IMR-90 (cell line): ENCODE data around the gene RFPL4A. TPM values are rescaled to one million over a fixed set of nuclear protein-coding genes. Genes with fewer than 3 reads are reported as not detected.

ENCODE experiments used
- ATAC-seq: fragments of 200-7000 bp; cut with Tn5 transposase; 2 replicates; pipeline ENCODE4 v1.9.1; 2020; ENCODE audit warnings: low read depth, mild to moderate bottlenecking, moderate library complexity
- BruUV-seq: library from RNA; stranded (reverse); fragments of 400-500 nt; replicated peaks from 2 replicates; lab custom pipeline; 2021; lab: Mats Ljungman, UMichigan
- CTCF ChIA-PET: fragments of 300-600 bp; formaldehyde crosslinking; extraction: SDS; loops from one replicate; lab custom pipeline; 2021; ENCODE audit warnings: antibody characterized with exemption; lab: Yijun Ruan, JAX
- POLR2A ChIA-PET: fragments of 300-600 bp; sonication (Branson Sonifier 250); formaldehyde crosslinking; loops from one replicate; lab custom pipeline; 2022; ENCODE audit warnings: antibody characterized with exemption; ENCODE audit not compliant: unreplicated experiment; lab: Charles Lee
- DNase-seq: peaks from one replicate; pipeline ENCODE4 v3.0.0; 2013
- H2AFZ ChIP-seq: replicated peaks from 2 replicates; pipeline ENCODE3; 2013; ENCODE audit warnings: low read length, mild to moderate bottlenecking; ENCODE audit not compliant: poor library complexity
- H2AK5ac ChIP-seq: 2 replicates; pipeline ENCODE4 v1.6.1; 2013; ENCODE audit warnings: low read depth, low read length, inconsistent platforms
- H2AK9ac ChIP-seq: replicated peaks from 2 replicates; pipeline ENCODE3; 2013; ENCODE audit warnings: mild to moderate bottlenecking, low read depth, low read length, moderate library complexity; ENCODE audit not compliant: poor library complexity
- H2BK120ac ChIP-seq: 2 replicates; pipeline ENCODE4 v1.6.1; 2013; ENCODE audit warnings: low read depth, low read length, inconsistent platforms
- H2BK15ac ChIP-seq: 3 replicates; pipeline ENCODE4 v1.6.1; 2013; ENCODE audit warnings: low read depth, low read length, inconsistent platforms
- H2BK20ac ChIP-seq: 2 replicates; pipeline ENCODE4 v1.6.1; 2013; ENCODE audit warnings: low read depth, mild to moderate bottlenecking, inconsistent platforms, low read length, moderate library complexity
- H2BK5ac ChIP-seq: 2 replicates; pipeline ENCODE4 v1.6.1; 2013; ENCODE audit warnings: mild to moderate bottlenecking, low read depth, low read length, inconsistent platforms; ENCODE audit not compliant: poor library complexity, severe bottlenecking
- H3K14ac ChIP-seq: replicated peaks from 2 replicates; pipeline ENCODE4 v1.6.1; 2013; ENCODE audit warnings: low read depth, low read length, inconsistent platforms
- H3K18ac ChIP-seq: 2 replicates; pipeline ENCODE4 v1.6.1; 2013; ENCODE audit warnings: low read depth, low read length, control low read depth
- H3K23ac ChIP-seq: 2 replicates; pipeline ENCODE4 v1.6.1; 2013; ENCODE audit warnings: low read depth, low read length, inconsistent platforms
- H3K27ac ChIP-seq: 2 replicates; pipeline ENCODE4 v1.5.1; 2013; ENCODE audit warnings: mild to moderate bottlenecking, control low read depth, low read length; ENCODE audit not compliant: insufficient read depth
- H3K27me3 ChIP-seq: 2 replicates; pipeline ENCODE4 v1.6.1; 2013; ENCODE audit warnings: low read length; ENCODE audit not compliant: control insufficient read depth, insufficient read depth
- H3K36me3 ChIP-seq: 2 replicates; pipeline ENCODE4 v1.6.1; 2013; ENCODE audit warnings: low read length, mixed read lengths; ENCODE audit not compliant: control insufficient read depth, insufficient read depth
- H3K4ac ChIP-seq: 2 replicates; pipeline ENCODE4 v1.6.1; 2013; ENCODE audit warnings: low read depth, low read length, inconsistent platforms
- H3K4me1 ChIP-seq: 2 replicates; pipeline ENCODE4 v1.6.1; 2013; ENCODE audit warnings: low read length, mixed read lengths; ENCODE audit not compliant: control insufficient read depth, insufficient read depth
- H3K4me2 ChIP-seq: 2 replicates; pipeline ENCODE4 v1.6.1; 2013; ENCODE audit warnings: low read depth, mild to moderate bottlenecking, control low read depth, low read length, moderate library complexity
- H3K4me3 ChIP-seq: 2 replicates; pipeline ENCODE4 v1.5.1; 2013; ENCODE audit warnings: low read depth, mild to moderate bottlenecking, control low read depth, low read length, moderate library complexity; ENCODE audit not compliant: insufficient read depth
- H3K56ac ChIP-seq: 2 replicates; pipeline ENCODE4 v1.6.1; 2013; ENCODE audit warnings: low read length, inconsistent platforms; ENCODE audit not compliant: insufficient read depth; ENCODE audit errors: extremely low read depth
- H3K79me1 ChIP-seq, 2 experiments: 2 replicates each; pipeline ENCODE4 v1.6.1; 2013; ENCODE audit warnings: low read length in 2 of 2, inconsistent platforms in 1 of 2, low read depth in 1 of 2
- H3K9ac ChIP-seq: 2 replicates; pipeline ENCODE4 v1.6.1; 2013; ENCODE audit warnings: low read depth, low read length, control low read depth
- H3K9me1 ChIP-seq: 2 replicates; pipeline ENCODE4 v1.6.1; 2013; ENCODE audit warnings: low read length, inconsistent platforms; ENCODE audit not compliant: insufficient read depth
- H3K9me3 ChIP-seq: 2 replicates; pipeline ENCODE4 v1.6.1; 2013; ENCODE audit warnings: low read length; ENCODE audit not compliant: control insufficient read depth, insufficient read depth
- H4K20me1 ChIP-seq: 2 replicates; pipeline ENCODE4 v1.6.1; 2013; ENCODE audit warnings: low read length, inconsistent platforms; ENCODE audit not compliant: insufficient read depth
- H4K5ac ChIP-seq: 2 replicates; pipeline ENCODE4 v1.6.1; 2013; ENCODE audit warnings: mild to moderate bottlenecking, low read depth, low read length, control low read depth
- H4K8ac ChIP-seq, 2 experiments: 2 replicates each; pipeline ENCODE4 v1.6.1; 2013; ENCODE audit warnings: low read depth in 2 of 2, low read length in 2 of 2, control low read depth in 1 of 2, inconsistent platforms in 1 of 2
- H4K91ac ChIP-seq: 2 replicates; pipeline ENCODE4 v1.6.1; 2013; ENCODE audit warnings: low read depth, low read length, inconsistent platforms; ENCODE audit not compliant: insufficient read depth
- BHLHE40 ChIP-seq: fragments of 150-350 bp; IDR thresholded peaks from 2 replicates; pipeline ENCODE4 v1.6.1; 2016; ENCODE audit warnings: mild to moderate bottlenecking, low read depth, low read length
- CEBPB ChIP-seq: IDR thresholded peaks from 2 replicates; pipeline ENCODE4 v1.6.1; 2012; ENCODE audit warnings: low read depth, low read length, improper control_type of control experiment
- CHD1 ChIP-seq: IDR thresholded peaks from 2 replicates; pipeline ENCODE4 v1.6.1; 2012; ENCODE audit warnings: low read depth, low read length, improper control_type of control experiment
- FOS ChIP-seq: fragments of 150-350 bp; IDR thresholded peaks from 2 replicates; pipeline ENCODE4 v1.6.1; 2016; ENCODE audit warnings: low read depth, low read length
- MAFK ChIP-seq: IDR thresholded peaks from 2 replicates; pipeline ENCODE4 v1.6.1; 2012; ENCODE audit warnings: low read depth, low read length, improper control_type of control experiment
- MAZ ChIP-seq: IDR thresholded peaks from 2 replicates; pipeline ENCODE4 v1.6.1; 2012; ENCODE audit warnings: low read depth, mild to moderate bottlenecking, low read length, improper control_type of control experiment, moderate library complexity, borderline replicate concordance
- MXI1 ChIP-seq: IDR thresholded peaks from 2 replicates; pipeline ENCODE4 v1.6.1; 2012; ENCODE audit warnings: low read depth, mild to moderate bottlenecking, low read length, moderate library complexity, borderline replicate concordance
- NFE2L2 ChIP-seq: fragments of 150-350 bp; IDR thresholded peaks from 2 replicates; pipeline ENCODE4 v1.6.1; 2016; ENCODE audit warnings: low read depth, mild to moderate bottlenecking, low read length
- POLR2A ChIP-seq: IDR thresholded peaks from 2 replicates; pipeline ENCODE4 v1.6.1; 2012; ENCODE audit warnings: mild to moderate bottlenecking, low read depth, low read length
- RAD21 ChIP-seq: IDR thresholded peaks from 2 replicates; pipeline ENCODE4 v1.6.1; 2012; ENCODE audit warnings: low read length, improper control_type of control experiment
- RCOR1 ChIP-seq: IDR thresholded peaks from 2 replicates; pipeline ENCODE4 v1.6.1; 2012; ENCODE audit warnings: mild to moderate bottlenecking, low read length, improper control_type of control experiment; ENCODE audit not compliant: insufficient replicate concordance
- RFX5 ChIP-seq: IDR thresholded peaks from 2 replicates; pipeline ENCODE4 v1.8.0; 2012; ENCODE audit warnings: low read depth, mild to moderate bottlenecking, low read length, moderate library complexity
- SMC3 ChIP-seq: fragments of 150-350 bp; IDR thresholded peaks from 2 replicates; pipeline ENCODE4 v1.6.1; 2016; ENCODE audit warnings: low read depth, mild to moderate bottlenecking, antibody characterized with exemption, low read length, moderate library complexity
- WGBS, 2 experiments: methylation state at CpG; one replicate each; pipeline versions ENCODE4 v1.1.5 to v1.1.7; 2013; ENCODE audit warnings: missing lambda C conversion rate in 2 of 2; ENCODE audit not compliant: insufficient read length in 1 of 2; ENCODE audit errors: extremely low coverage in 2 of 2; 5-methylcytosine and 5-hydroxymethylcytosine counted together
- dilution Hi-C: fragments of 300-500 bp; cut with HindIII; formaldehyde crosslinking; loops from one replicate; pipeline ENCODE4 v1.14.3; 2018; ENCODE audit warnings: low sequenced_read_pairs; ENCODE audit not compliant: unreplicated experiment
- in situ Hi-C: fragments of 300-500 bp; cut with MboI; formaldehyde crosslinking; loops from 3 replicates; pipeline ENCODE4 v1.14.3; 2019; ENCODE audit warnings: low sequenced_read_pairs, inconsistent platforms, mixed read lengths
- intact Hi-C: fragments of 100-400 bp; cut with micrococcal nuclease; formaldehyde crosslinking; loops from 2 replicates; pipeline ENCODE4 v1.10.0; 2022
- polyA plus RNA-seq, 3 experiments: library from polyadenylated mRNA; depleted of rRNA; stranded (reverse); fragments of >200 nt; gene quantifications; 2 replicates each; pipeline ENCODE4 v1.2.3, GENCODE V29; 2012; ENCODE audit warnings: low replicate concordance in 1 of 3
- total RNA-seq: library from RNA; depleted of rRNA; stranded (reverse); fragments of >200 nt; gene quantifications from 2 replicates; pipeline ENCODE4 v1.2.3, GENCODE V29; 2012
- TF ChIP-seq, protein P1 (sequence below): fragments of 150-350 bp; IDR thresholded peaks from 2 replicates; pipeline ENCODE4 v1.6.1; 2016; ENCODE audit warnings: low read depth, mild to moderate bottlenecking, low read length, moderate library complexity, borderline replicate concordance
- TF ChIP-seq, protein P2 (sequence below): conservative IDR thresholded peaks from 2 replicates; pipeline ENCODE4 v1.5.1; 2012; ENCODE audit warnings: mild to moderate bottlenecking, low read depth, low read length, improper control_type of control experiment

The RFPL4A gene
- total and polyA plus RNA-seq, 2 of the 4 experiments (the other 2 are of a cell fraction): 0.07 TPM; not detected in 1

DNA sequence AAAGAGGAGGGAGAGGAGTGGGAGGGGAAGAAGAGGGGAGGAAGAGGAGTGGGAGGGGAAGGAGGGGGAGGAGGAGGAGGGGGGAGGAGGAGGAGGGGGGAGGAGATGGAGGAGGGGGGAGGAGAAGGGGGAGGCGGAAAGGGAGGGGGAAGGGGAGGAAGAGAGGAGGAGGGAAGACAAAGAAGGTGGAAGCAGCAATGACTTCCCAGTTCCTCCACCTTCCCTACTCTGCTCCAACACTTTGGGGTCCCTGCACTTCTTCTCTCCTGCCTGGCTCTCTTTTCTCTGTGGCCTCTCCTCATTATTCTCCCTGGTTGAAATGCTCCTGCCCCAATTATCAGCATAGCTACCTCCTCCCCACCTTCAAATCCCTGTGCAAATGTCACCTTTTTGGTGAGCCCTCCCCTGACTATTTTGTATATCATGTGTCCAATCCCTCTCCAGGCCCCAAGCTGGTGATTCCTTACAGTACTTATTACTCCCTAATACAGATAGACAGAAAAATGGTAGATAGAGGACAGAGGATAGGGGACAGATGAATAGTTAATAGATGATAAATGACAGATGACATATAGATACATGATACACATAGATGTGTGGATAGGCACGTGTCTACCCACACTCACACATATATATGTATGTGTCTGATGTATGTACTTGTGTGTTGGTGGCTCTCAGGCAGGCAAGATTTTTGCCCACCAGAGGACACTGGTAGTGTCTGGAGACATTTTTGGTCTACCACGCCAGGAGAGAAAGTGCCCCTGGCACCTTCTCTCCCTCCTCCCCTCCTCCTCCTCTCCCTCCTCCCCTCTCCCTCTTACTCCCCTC is 45.9 kb upstream of the RFPL4A start:
- Histone ChIP-seq H2AK9ac (no peak overlapping the region), H3K36me3 (no peaks in the 10 kb centered on the region), H3K14ac (no peak overlapping the region), H3K4me3 (no peak overlapping the region), H2AFZ (no peak overlapping the region), H4K91ac (no peak overlapping the region), H2BK15ac (no peak overlapping the region), H4K5ac (no peak overlapping the region), H4K8ac (no peak overlapping the region), H3K18ac (no peak overlapping the region), H3K23ac (no peak overlapping the region), H2AK5ac (no peak overlapping the region), H3K27ac (no peak overlapping the region), H2BK5ac (no peak overlapping the region), H3K9ac (no peak overlapping the region), H3K56ac (no peak overlapping the region), H3K79me1 (no peaks in the 10 kb centered on the region), H2BK120ac (no peak overlapping the region), H3K4ac (no peak overlapping the region), H2BK20ac (no peak overlapping the region), H3K9me1 (no peaks in the 10 kb centered on the region), H3K4me1 (no peaks in the 10 kb centered on the region), H4K20me1 (no peaks in the 10 kb centered on the region; the same call in 1 of the 2 replicates), H3K4me2 (no peak overlapping the region), H3K27me3 (no peaks in the 10 kb centered on the region), H3K9me3 (peaks cover 12% of the 10 kb centered on the region)
- in situ Hi-C loops: no loop called here
- CTCF ChIA-PET: no interaction called here
- no TSS peak for BruUV-seq
- no CpG with 5 or more reads among the region's 3 CpGs for WGBS, 2 experiments
- DNase-seq: no peak
- ATAC-seq: no peak
- POLR2A ChIA-PET: no interaction called here
- intact Hi-C loops: no loop called here
- dilution Hi-C loops: no loop called here
- TF ChIP-seq MAFK (no peak), FOS (no peak), NFE2L2 (no peak), RFX5 (no peak), MAZ (no peak), SMC3 (no peak), MXI1 (no peak), RAD21 (no peak), BHLHE40 (no peak), RCOR1 (no peak), CEBPB (no peak), CHD1 (no peak), POLR2A (no peak)
- TF ChIP-seq, protein P1, sequence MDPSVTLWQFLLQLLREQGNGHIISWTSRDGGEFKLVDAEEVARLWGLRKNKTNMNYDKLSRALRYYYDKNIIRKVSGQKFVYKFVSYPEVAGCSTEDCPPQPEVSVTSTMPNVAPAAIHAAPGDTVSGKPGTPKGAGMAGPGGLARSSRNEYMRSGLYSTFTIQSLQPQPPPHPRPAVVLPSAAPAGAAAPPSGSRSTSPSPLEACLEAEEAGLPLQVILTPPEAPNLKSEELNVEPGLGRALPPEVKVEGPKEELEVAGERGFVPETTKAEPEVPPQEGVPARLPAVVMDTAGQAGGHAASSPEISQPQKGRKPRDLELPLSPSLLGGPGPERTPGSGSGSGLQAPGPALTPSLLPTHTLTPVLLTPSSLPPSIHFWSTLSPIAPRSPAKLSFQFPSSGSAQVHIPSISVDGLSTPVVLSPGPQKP: no peak
- TF ChIP-seq, protein P2, sequence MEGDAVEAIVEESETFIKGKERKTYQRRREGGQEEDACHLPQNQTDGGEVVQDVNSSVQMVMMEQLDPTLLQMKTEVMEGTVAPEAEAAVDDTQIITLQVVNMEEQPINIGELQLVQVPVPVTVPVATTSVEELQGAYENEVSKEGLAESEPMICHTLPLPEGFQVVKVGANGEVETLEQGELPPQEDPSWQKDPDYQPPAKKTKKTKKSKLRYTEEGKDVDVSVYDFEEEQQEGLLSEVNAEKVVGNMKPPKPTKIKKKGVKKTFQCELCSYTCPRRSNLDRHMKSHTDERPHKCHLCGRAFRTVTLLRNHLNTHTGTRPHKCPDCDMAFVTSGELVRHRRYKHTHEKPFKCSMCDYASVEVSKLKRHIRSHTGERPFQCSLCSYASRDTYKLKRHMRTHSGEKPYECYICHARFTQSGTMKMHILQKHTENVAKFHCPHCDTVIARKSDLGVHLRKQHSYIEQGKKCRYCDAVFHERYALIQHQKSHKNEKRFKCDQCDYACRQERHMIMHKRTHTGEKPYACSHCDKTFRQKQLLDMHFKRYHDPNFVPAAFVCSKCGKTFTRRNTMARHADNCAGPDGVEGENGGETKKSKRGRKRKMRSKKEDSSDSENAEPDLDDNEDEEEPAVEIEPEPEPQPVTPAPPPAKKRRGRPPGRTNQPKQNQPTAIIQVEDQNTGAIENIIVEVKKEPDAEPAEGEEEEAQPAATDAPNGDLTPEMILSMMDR: no peak
